ENCODE results near the gene SUPT6H.

- TF ChIP-seq CTCF (IDR thresholded peaks at IDR 0.05 in 4 of 5, conservative IDR thresholded peaks at IDR 0.05 in 1 of 5), result peak; percentile 93 to 100 (median 98)
- no peak for TF ChIP-seq POLR2A (IDR thresholded peaks at IDR 0.05)
Measured at GRCh38 chr17:28750178-28751047, 88.4 kb downstream of the SUPT6H start.

Measured in gastrocnemius medialis (tissue), 4 donors.